ENCODE measurements around the gene TECPR2. TPM values are rescaled to one million over a fixed set of nuclear protein-coding genes. Genes with fewer than 3 reads are reported as not detected.
"Not testable (repeated sequence)": the region's sequence is repeated elsewhere in the genome, so short reads cannot be mapped to it uniquely, and the experiment has no call there.

TECPR2 gene
- total RNA-seq, 1 donor from 2014 or later = 24.5 TPM

DNA sequence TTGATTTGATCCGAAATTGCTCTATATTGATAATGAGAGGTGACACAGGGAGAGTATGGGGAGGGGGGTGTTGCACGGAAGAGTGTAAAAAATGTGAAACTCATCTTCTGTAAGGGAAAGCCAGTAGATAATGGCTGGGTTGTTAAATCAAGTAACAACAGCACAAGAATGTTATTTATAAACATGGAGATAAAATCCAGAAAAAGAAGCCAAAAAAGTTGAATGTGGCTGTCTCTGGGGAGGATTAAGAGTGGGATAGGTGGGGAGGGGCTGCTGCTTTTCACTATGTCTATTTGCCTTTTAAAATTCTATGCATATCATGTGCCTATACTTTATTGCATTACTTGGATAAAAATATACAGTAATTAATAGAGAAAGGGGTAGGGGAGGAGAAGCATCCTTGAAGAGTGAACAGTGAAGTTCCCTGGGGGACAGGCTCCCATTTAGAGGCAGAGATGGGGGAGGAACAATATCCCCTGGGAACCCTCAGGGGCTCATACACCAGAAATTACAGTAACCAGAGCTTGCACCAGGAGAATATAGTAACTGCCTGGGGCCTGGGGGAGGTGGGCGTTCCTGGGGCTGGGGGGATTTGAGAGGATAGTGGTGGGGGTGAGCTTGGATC lies 186.0 kb downstream of the TECPR2 start:
- H3K9me3 Mint-ChIP-seq (ENCODE audit: unreplicated experiment) = no peaks in the 10 kb centered on the region
- H3K27ac Mint-ChIP-seq (ENCODE audit: unreplicated experiment) = no peak overlapping the region
- H3K4me3 Mint-ChIP-seq (ENCODE audit: unreplicated experiment) = no peak overlapping the region
- H3K36me3 Mint-ChIP-seq (ENCODE audit: unreplicated experiment) = no peaks in the 10 kb centered on the region
- TF ChIP-seq, protein P1, sequence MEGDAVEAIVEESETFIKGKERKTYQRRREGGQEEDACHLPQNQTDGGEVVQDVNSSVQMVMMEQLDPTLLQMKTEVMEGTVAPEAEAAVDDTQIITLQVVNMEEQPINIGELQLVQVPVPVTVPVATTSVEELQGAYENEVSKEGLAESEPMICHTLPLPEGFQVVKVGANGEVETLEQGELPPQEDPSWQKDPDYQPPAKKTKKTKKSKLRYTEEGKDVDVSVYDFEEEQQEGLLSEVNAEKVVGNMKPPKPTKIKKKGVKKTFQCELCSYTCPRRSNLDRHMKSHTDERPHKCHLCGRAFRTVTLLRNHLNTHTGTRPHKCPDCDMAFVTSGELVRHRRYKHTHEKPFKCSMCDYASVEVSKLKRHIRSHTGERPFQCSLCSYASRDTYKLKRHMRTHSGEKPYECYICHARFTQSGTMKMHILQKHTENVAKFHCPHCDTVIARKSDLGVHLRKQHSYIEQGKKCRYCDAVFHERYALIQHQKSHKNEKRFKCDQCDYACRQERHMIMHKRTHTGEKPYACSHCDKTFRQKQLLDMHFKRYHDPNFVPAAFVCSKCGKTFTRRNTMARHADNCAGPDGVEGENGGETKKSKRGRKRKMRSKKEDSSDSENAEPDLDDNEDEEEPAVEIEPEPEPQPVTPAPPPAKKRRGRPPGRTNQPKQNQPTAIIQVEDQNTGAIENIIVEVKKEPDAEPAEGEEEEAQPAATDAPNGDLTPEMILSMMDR (IDR thresholded peaks at IDR 0.05; ENCODE audit: partially characterized antibody, unreplicated experiment) = no peak
- no peak for DNase-seq
- peaks cover 4% of the 10 kb centered on the region for H3K4me1 Mint-ChIP-seq (ENCODE audit: low read depth, unreplicated experiment)
- H3K27me3 Mint-ChIP-seq (ENCODE audit: unreplicated experiment) = peaks cover 12% of the 10 kb centered on the region

- H3K4me1 Mint-ChIP-seq (ENCODE audit: low read depth, unreplicated experiment); H3K27ac Mint-ChIP-seq (ENCODE audit: unreplicated experiment); H3K4me3 Mint-ChIP-seq (ENCODE audit: unreplicated experiment); H3K9me3 Mint-ChIP-seq (ENCODE audit: unreplicated experiment); DNase-seq; H3K27me3 Mint-ChIP-seq (ENCODE audit: unreplicated experiment); H3K36me3 Mint-ChIP-seq (ENCODE audit: unreplicated experiment): not testable (repeated sequence)
Observed at GRCh38 chr14:102550927-102551401, 188.2 kb downstream of the TECPR2 start.

Small RNA genes within 50 kb of the gene (microRNA-seq; reads per million reads assigned to microRNA genes)
- not detected for gene MIR4309 (ENCODE audit: unreplicated experiment)

Other genes with a start within 250 kb of the TECPR2 start
- 38.1 TPM for gene WDR20, start 223.0 kb upstream of the TECPR2 start, total RNA-seq (ENCODE audit: unreplicated experiment)
- 6.5 TPM for gene MOK, start 57.8 kb upstream of the TECPR2 start, total RNA-seq (ENCODE audit: unreplicated experiment)
- gene ZNF839, start 43.2 kb upstream of the TECPR2 start, total RNA-seq (ENCODE audit: unreplicated experiment) = 13.6 TPM
- 25.9 TPM for gene CINP, start 51 bp upstream of the TECPR2 start, total RNA-seq (ENCODE audit: unreplicated experiment)
- gene ANKRD9, start 146.8 kb downstream of the TECPR2 start, total RNA-seq (ENCODE audit: unreplicated experiment) = 3.5 TPM
- 14.3 TPM for gene RCOR1, start 229.7 kb downstream of the TECPR2 start, total RNA-seq (ENCODE audit: unreplicated experiment)